ENCODE data around the gene OR10H1.

GRCh38 chr19:15776991-15777970 lies 38.2 kb downstream of the OR10H1 start:
- TF ChIP-seq CTCF (IDR thresholded peaks at IDR 0.05) (no peak), POLR2AphosphoS5 (IDR thresholded peaks at IDR 0.05) (no peak), EP300 (IDR thresholded peaks at IDR 0.05) (no peak), POLR2A (IDR thresholded peaks at IDR 0.05) (no peak)
